ENCODE measurements around the gene ARHGEF7. TPM values are rescaled to one million over a fixed set of nuclear protein-coding genes. Genes with fewer than 3 reads are reported as not detected.

Gene ARHGEF7
- total RNA-seq, 1 experiment from 2014 or later = 46.2 TPM

DNA sequence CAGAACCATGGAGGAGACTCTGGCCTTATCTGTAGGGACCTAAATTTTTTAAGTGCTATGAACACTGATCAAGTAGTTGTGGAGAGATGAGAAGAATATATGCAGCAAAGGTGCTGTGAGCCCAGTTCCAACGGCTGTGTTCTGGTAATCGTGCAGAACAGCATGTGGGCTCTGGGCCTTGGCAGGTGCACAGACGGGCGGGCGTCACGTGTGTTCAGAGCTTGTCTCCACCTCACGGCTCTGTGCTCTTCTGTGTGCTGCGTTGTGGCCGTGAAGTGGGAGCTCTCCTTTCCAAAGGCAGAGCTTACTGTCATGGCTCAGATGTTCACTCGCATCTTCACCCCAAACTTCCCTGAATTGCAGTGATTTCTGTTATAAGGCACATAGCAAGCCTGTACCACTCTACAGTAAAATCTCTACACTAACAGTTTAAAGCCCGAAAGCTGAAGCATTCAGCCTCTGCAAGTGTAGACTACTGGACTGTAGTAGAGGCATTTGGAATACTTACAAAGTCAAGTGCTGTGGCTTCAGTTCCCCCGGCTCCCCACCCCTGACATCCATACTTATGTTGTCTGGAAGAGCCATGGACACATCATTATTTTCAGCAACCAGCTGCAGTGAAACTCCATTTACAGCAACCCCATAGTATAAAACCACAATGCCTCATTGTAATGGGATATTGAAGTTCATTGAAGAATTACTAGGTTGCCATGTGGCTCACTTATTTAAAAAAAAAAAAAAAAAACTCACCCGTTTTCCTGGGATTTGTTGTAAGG lies 177.8 kb downstream of the ARHGEF7 start:
- ChIA-PET RAD21 (ENCODE audit: low non-redundant PET in 1 of 2, low total read pairs in 2 of 2, uncharacterized antibody in 2 of 2, unreplicated experiment in 2 of 2) (no interaction called here), CTCF (no interaction called here), POLR2A (no interaction called here)
- Histone ChIP-seq H3K4me1 (ENCODE audit: control insufficient read depth in 1 of 2, insufficient read depth in 2 of 2, low read length in 2 of 2) (no peaks in the 10 kb centered on the region), H3K9me2 (ENCODE audit: insufficient read depth) (no peaks in the 10 kb centered on the region), H3K9me3 (ENCODE audit: control insufficient read depth in 1 of 2, insufficient read depth in 1 of 2, low read depth in 1 of 2, low read length in 2 of 2) (no peaks in the 10 kb centered on the region), H3K4me3 (replicated peaks in 1 of 2; ENCODE audit: low read depth in 1 of 2, low read length in 2 of 2) (no peak overlapping the region), H3K27ac (ENCODE audit: low read depth, low read length) (no peak overlapping the region), H3K4me2 (ENCODE audit: low read length) (no peak overlapping the region), H3K36me3 (ENCODE audit: control insufficient read depth in 1 of 2, insufficient read depth in 2 of 2, low read length in 2 of 2) (peaks cover 9 to 15% of the 10 kb centered on the region in 2 experiments; a peak in 2 of 4 replicates), H3K79me2 (ENCODE audit: insufficient read depth, low read length) (no peaks in the 10 kb centered on the region), H2AFZ (ENCODE audit: low read depth, low read length, poor library complexity, severe bottlenecking) (no peak overlapping the region), H4K20me1 (ENCODE audit: insufficient read depth) (no peaks in the 10 kb centered on the region), H3K27me3 (ENCODE audit: insufficient read depth, low read length) (no peaks in the 10 kb centered on the region), H3K9ac (ENCODE audit: low read length) (no peak overlapping the region)
- no peak for ATAC-seq
- TF ChIP-seq TCF7L2 (IDR thresholded peaks at IDR 0.05; ENCODE audit: borderline replicate concordance, extremely low read depth, insufficient read depth, insufficient read length) (no peak), RAD21 (IDR thresholded peaks at IDR 0.05; ENCODE audit: low read depth) (no peak), SRF (IDR thresholded peaks at IDR 0.05; ENCODE audit: low read depth) (no peak), EGR1 (IDR thresholded peaks at IDR 0.05; ENCODE audit: low read depth) (no peak), JUND (IDR thresholded peaks at IDR 0.05) (no peak), EZH2 (IDR thresholded peaks at IDR 0.05) (no peak), SIN3A (IDR thresholded peaks at IDR 0.05; ENCODE audit: low read depth) (no peak), CBX3 (IDR thresholded peaks at IDR 0.05; ENCODE audit: low read depth) (no peak), POLR2AphosphoS5 (IDR thresholded peaks at IDR 0.05; ENCODE audit: low read depth, low read length) (no peak), REST (IDR thresholded peaks at IDR 0.05; ENCODE audit: low read depth) (no peak), EZH2phosphoT487 (IDR thresholded peaks at IDR 0.05; ENCODE audit: borderline replicate concordance) (no peak), ZFX (IDR thresholded peaks at IDR 0.05) (no peak), POLR2A (IDR thresholded peaks at IDR 0.05; ENCODE audit: borderline replicate concordance, extremely low read depth, insufficient read depth, insufficient read length) (no peak), CEBPB (IDR thresholded peaks at IDR 0.05; ENCODE audit: low read depth) (no peak), SP1 (IDR thresholded peaks at IDR 0.05; ENCODE audit: low read depth) (no peak)
- TF ChIP-seq, protein P1, sequence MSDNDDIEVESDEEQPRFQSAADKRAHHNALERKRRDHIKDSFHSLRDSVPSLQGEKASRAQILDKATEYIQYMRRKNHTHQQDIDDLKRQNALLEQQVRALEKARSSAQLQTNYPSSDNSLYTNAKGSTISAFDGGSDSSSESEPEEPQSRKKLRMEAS (IDR thresholded peaks at IDR 0.05) = no peak
- TF ChIP-seq, protein P2, sequence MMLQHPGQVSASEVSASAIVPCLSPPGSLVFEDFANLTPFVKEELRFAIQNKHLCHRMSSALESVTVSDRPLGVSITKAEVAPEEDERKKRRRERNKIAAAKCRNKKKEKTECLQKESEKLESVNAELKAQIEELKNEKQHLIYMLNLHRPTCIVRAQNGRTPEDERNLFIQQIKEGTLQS (IDR thresholded peaks at IDR 0.05) = no peak
- no TSS peak for BruUV-seq (replicated peaks)
- no peak for DNase-seq (ENCODE audit: low read depth, low spot score)
- intact Hi-C loops (cut with micrococcal nuclease) = no loop called here
